RWPE2 (cell line): ENCODE results near the gene KCNAB1.

Source experiments
- ATAC-seq: fragments of 200-7000 bp; cut with Tn5 transposase; 3 replicates; pipeline ENCODE4 v1.9.1; 2021; ENCODE audit warnings: low read depth
- DNase-seq: peaks from one replicate; pipeline ENCODE4 v3.0.0-alpha.2; 2020; ENCODE audit warnings: low spot score
- H3K27ac ChIP-seq: fragments of 450-650 bp; 2 replicates; pipeline ENCODE4 v1.5.1; 2017; ENCODE audit warnings: mild to moderate bottlenecking; ENCODE audit not compliant: poor library complexity, severe bottlenecking
- H3K27me3 ChIP-seq: fragments of 250-450 bp; sonication (Bioruptor Pico); 2 replicates; pipeline ENCODE4 v1.5.1; 2021; ENCODE audit warnings: mild to moderate bottlenecking, moderate library complexity; ENCODE audit not compliant: insufficient read depth, poor library complexity, severe bottlenecking
- H3K36me3 ChIP-seq: fragments of 250-450 bp; sonication (Bioruptor Pico); 2 replicates; pipeline ENCODE4 v1.5.1; 2020; ENCODE audit warnings: low read depth, mild to moderate bottlenecking, moderate library complexity
- H3K4me1 ChIP-seq: fragments of 250-450 bp; sonication (Bioruptor Pico); 2 replicates; pipeline ENCODE4 v1.5.1; 2021; ENCODE audit warnings: mild to moderate bottlenecking, moderate library complexity; ENCODE audit not compliant: insufficient read depth, poor library complexity, severe bottlenecking
- H3K4me3 ChIP-seq: fragments of 250-450 bp; sonication (Bioruptor Pico); 2 replicates; pipeline ENCODE4 v1.5.1; 2021; ENCODE audit warnings: mild to moderate bottlenecking, moderate library complexity; ENCODE audit not compliant: severe bottlenecking
- H3K9me3 ChIP-seq: fragments of 250-450 bp; sonication (Bioruptor Pico); 2 replicates; pipeline ENCODE4 v1.5.1; 2021; ENCODE audit warnings: mild to moderate bottlenecking, moderate library complexity; ENCODE audit not compliant: severe bottlenecking
- CTCF ChIP-seq: fragments of 450-650 bp; IDR thresholded peaks from one replicate; pipeline ENCODE4 v1.5.1; 2017; ENCODE audit warnings: mild to moderate bottlenecking, moderate library complexity; ENCODE audit not compliant: poor library complexity, severe bottlenecking

KCNAB1 gene

GRCh38 chr3:156158656-156159295, 38.4 kb downstream of the KCNAB1 start:
- no peak for TF ChIP-seq CTCF
- ATAC-seq (no peak), DNase-seq (no peak)
- Histone ChIP-seq H3K36me3 (no peaks in the 10 kb centered on the region), H3K4me3 (no peak overlapping the region), H3K27me3 (no peaks in the 10 kb centered on the region), H3K9me3 (no peaks in the 10 kb centered on the region), H3K27ac (no peak overlapping the region), H3K4me1 (no peaks in the 10 kb centered on the region)

- Histone ChIP-seq H3K4me1 (no peaks in the 10 kb centered on the region), H3K9me3 (no peaks in the 10 kb centered on the region), H3K27ac (no peak overlapping the region), H3K36me3 (no peaks in the 10 kb centered on the region), H3K4me3 (no peak overlapping the region), H3K27me3 (peaks cover under 1% of the 10 kb centered on the region)
- DNase-seq (no peak), ATAC-seq (no peak)
- no peak for TF ChIP-seq CTCF
These were observed 40.3 kb downstream of the KCNAB1 start for GRCh38 chr3:156160647-156161046.

GRCh38 chr3:156161172-156161571, 40.8 kb downstream of the KCNAB1 start:
- DNase-seq (no peak), ATAC-seq (no peak)
- no peaks in the 10 kb centered on the region for H3K9me3 ChIP-seq
- no peak overlapping the region for H3K27ac ChIP-seq
- no peaks in the 10 kb centered on the region for H3K36me3 ChIP-seq
- peaks cover 3% of the 10 kb centered on the region for H3K27me3 ChIP-seq
- TF ChIP-seq CTCF, result no peak
- H3K4me1 ChIP-seq, result no peaks in the 10 kb centered on the region
- no peak overlapping the region for H3K4me3 ChIP-seq

- no peak for DNase-seq
- H3K27me3 ChIP-seq, result peaks cover 3% of the 10 kb centered on the region
- no peak for TF ChIP-seq CTCF
These were observed 43.5 kb downstream of the KCNAB1 start for GRCh38 chr3:156163848-156164247.

GRCh38 chr3:156166808-156167207, 46.4 kb downstream of the KCNAB1 start:
- no peaks in the 10 kb centered on the region for H3K36me3 ChIP-seq
- ATAC-seq, result no peak
- DNase-seq, result no peak
- H3K27me3 ChIP-seq, result peaks cover 3% of the 10 kb centered on the region
- no peak for TF ChIP-seq CTCF
- no peaks in the 10 kb centered on the region for H3K9me3 ChIP-seq
- no peak overlapping the region for H3K27ac ChIP-seq
- H3K4me3 ChIP-seq, result no peak overlapping the region
- H3K4me1 ChIP-seq, result no peaks in the 10 kb centered on the region

More at GRCh38 chr3:156163848-156164247, 43.5 kb downstream of the KCNAB1 start:
- H3K4me3 ChIP-seq, result no peak overlapping the region
- no peak overlapping the region for H3K27ac ChIP-seq
- ATAC-seq, result no peak
- H3K36me3 ChIP-seq, result no peaks in the 10 kb centered on the region
- no peaks in the 10 kb centered on the region for H3K4me1 ChIP-seq
- H3K9me3 ChIP-seq, result no peaks in the 10 kb centered on the region
